Measurements from ENCODE around the gene SEMA4D.
A peak's percentile ranks its signal among the peaks of the same experiment; 100 is the strongest.

The SEMA4D gene

DNA sequence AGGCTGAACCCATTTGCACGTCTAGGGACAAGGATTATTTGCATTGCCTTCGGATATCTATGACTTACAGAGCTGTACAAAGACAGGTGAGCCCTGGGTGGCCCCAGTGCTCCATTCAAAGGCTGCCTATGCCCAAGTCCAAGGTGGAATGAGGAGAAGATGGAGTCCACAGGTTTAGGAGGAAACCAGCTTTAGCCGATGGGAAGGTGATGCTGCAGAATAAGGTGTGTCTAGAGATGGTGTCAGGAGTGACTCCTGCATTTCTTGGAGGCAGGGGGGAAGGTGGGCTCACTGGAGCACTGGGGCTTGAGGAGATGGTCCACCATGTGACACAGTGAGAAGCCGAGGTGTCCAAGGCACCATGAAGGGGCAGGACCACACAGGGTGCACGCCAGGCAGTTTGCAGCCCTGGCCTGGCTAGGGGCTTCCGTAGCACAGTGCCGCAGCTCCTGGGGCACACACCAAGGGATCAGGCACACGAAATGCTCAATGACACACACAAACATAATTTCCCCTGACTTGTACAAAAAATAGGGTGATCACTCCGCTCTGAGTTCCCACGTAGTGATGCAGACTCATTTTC, 32.1 kb downstream of the SEMA4D start:
- DNase-seq (ENCODE audit: low read depth in 1 of 2, low spot score in 1 of 2) = no peak
- no peak overlapping the region for H3K27ac ChIP-seq (replicated peaks)
- H3K27me3 ChIP-seq (ENCODE audit: insufficient read depth, poor library complexity, severe bottlenecking) = no peaks in the 10 kb centered on the region

DNA sequence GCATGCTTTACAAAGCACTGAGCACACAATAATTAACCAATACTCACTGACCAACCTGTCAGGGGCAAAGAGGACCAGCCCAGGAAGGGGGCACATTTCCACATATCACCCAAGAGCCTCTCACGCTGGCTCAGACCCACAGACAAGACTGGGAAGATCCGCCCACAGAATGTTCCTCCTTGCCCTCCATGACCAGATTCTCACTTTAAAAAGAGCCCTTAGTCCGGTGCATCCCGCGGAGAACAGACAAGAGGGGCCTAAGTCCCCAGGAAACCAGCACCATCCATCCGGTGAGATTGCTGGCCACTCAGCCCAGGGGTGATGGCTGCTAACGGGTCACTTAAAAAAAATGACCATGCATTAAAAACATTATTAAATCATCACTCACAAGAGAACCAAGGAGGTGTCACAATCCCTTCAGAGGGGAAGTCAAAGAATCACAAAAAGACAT, 32.9 kb downstream of the SEMA4D start:
- no peak overlapping the region; the same call in 1 of the 2 replicates for H3K4me3 ChIP-seq (replicated peaks; ENCODE audit: insufficient read depth, low read length)
- TF ChIP-seq SPI1 (IDR thresholded peaks at IDR 0.05; ENCODE audit: borderline replicate concordance, low read depth) (no peak), GABPA (IDR thresholded peaks at IDR 0.05; ENCODE audit: low read depth) (no peak), POLR2AphosphoS5 (IDR thresholded peaks at IDR 0.05; ENCODE audit: low read depth) (no peak)
- TF ChIP-seq, protein P1, sequence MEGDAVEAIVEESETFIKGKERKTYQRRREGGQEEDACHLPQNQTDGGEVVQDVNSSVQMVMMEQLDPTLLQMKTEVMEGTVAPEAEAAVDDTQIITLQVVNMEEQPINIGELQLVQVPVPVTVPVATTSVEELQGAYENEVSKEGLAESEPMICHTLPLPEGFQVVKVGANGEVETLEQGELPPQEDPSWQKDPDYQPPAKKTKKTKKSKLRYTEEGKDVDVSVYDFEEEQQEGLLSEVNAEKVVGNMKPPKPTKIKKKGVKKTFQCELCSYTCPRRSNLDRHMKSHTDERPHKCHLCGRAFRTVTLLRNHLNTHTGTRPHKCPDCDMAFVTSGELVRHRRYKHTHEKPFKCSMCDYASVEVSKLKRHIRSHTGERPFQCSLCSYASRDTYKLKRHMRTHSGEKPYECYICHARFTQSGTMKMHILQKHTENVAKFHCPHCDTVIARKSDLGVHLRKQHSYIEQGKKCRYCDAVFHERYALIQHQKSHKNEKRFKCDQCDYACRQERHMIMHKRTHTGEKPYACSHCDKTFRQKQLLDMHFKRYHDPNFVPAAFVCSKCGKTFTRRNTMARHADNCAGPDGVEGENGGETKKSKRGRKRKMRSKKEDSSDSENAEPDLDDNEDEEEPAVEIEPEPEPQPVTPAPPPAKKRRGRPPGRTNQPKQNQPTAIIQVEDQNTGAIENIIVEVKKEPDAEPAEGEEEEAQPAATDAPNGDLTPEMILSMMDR (IDR thresholded peaks at IDR 0.05; ENCODE audit: insufficient read depth, low read length) = no peak
- TF ChIP-seq, protein P2, sequence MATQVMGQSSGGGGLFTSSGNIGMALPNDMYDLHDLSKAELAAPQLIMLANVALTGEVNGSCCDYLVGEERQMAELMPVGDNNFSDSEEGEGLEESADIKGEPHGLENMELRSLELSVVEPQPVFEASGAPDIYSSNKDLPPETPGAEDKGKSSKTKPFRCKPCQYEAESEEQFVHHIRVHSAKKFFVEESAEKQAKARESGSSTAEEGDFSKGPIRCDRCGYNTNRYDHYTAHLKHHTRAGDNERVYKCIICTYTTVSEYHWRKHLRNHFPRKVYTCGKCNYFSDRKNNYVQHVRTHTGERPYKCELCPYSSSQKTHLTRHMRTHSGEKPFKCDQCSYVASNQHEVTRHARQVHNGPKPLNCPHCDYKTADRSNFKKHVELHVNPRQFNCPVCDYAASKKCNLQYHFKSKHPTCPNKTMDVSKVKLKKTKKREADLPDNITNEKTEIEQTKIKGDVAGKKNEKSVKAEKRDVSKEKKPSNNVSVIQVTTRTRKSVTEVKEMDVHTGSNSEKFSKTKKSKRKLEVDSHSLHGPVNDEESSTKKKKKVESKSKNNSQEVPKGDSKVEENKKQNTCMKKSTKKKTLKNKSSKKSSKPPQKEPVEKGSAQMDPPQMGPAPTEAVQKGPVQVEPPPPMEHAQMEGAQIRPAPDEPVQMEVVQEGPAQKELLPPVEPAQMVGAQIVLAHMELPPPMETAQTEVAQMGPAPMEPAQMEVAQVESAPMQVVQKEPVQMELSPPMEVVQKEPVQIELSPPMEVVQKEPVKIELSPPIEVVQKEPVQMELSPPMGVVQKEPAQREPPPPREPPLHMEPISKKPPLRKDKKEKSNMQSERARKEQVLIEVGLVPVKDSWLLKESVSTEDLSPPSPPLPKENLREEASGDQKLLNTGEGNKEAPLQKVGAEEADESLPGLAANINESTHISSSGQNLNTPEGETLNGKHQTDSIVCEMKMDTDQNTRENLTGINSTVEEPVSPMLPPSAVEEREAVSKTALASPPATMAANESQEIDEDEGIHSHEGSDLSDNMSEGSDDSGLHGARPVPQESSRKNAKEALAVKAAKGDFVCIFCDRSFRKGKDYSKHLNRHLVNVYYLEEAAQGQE (IDR thresholded peaks at IDR 0.05; ENCODE audit: insufficient replicate concordance, low read depth) = no peak
- peak overlapping the region; percentile 70 for H3K27ac ChIP-seq (replicated peaks)
- H3K27me3 ChIP-seq (ENCODE audit: insufficient read depth, poor library complexity, severe bottlenecking) = no peaks in the 10 kb centered on the region
- peak in 1 of 2 experiments; percentile 62 for DNase-seq (ENCODE audit: low read depth in 1 of 2, low spot score in 1 of 2)

More for the DNA sequence above, 32.1 kb downstream of the SEMA4D start:
- no peak overlapping the region for H3K4me3 ChIP-seq (replicated peaks; ENCODE audit: insufficient read depth, low read length)
- TF ChIP-seq, protein P2 (IDR thresholded peaks at IDR 0.05; ENCODE audit: insufficient replicate concordance, low read depth) = no peak
- no peak for TF ChIP-seq SPI1 (IDR thresholded peaks at IDR 0.05; ENCODE audit: borderline replicate concordance, low read depth)
- TF ChIP-seq, protein P1 (IDR thresholded peaks at IDR 0.05; ENCODE audit: insufficient read depth, low read length) = no peak
- TF ChIP-seq POLR2AphosphoS5 (IDR thresholded peaks at IDR 0.05; ENCODE audit: low read depth) = no peak
- TF ChIP-seq GABPA (IDR thresholded peaks at IDR 0.05; ENCODE audit: low read depth) = no peak

DNA sequence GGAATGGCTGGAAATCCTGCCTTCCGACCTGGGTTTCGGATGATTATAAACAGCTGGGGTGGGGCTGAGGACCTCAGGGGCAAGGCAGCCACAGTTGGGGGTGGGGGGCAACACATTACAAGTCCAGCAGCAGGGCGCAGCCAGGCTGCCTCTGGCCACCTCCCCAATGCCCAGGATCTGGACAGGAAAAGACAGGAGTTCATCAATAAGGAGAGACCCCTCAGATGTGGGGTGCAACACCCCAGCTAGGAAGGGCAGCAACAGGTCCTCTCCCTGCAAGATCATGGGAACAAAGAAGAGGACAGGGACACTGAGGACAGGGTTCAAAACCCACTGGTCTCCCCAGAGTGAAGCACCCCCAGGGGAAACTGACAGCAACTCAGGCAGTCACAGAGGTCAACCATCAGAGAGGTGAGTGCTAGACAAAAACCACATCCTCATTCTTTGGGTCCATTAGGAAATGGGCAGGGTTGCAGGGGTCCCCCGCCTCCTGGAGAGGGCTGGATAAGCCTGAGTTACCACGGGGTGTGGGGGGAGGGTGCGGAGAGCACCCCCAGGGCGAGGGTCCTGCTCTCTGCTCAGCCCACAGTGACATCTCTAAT, 33.5 kb downstream of the SEMA4D start:
- TF ChIP-seq, protein P1 (IDR thresholded peaks at IDR 0.05; ENCODE audit: insufficient read depth, low read length) = no peak
- TF ChIP-seq SPI1 (IDR thresholded peaks at IDR 0.05; ENCODE audit: borderline replicate concordance, low read depth) (peak; percentile 77), GABPA (IDR thresholded peaks at IDR 0.05; ENCODE audit: low read depth) (no peak), POLR2AphosphoS5 (IDR thresholded peaks at IDR 0.05; ENCODE audit: low read depth) (no peak)
- TF ChIP-seq, protein P2 (IDR thresholded peaks at IDR 0.05; ENCODE audit: insufficient replicate concordance, low read depth) = no peak
- Histone ChIP-seq H3K27ac (replicated peaks) (peak overlapping the region; percentile 70), H3K4me3 (replicated peaks; ENCODE audit: insufficient read depth, low read length) (peak overlapping the region; percentile 22), H3K27me3 (ENCODE audit: insufficient read depth, poor library complexity, severe bottlenecking) (no peaks in the 10 kb centered on the region)
- DNase-seq (ENCODE audit: low read depth in 1 of 2, low spot score in 1 of 2) = peak in 1 of 2 experiments; percentile 73

Data from HL-60 (cell line).